ENCODE results near the gene HEPHL1. TPM values are rescaled to one million over a fixed set of nuclear protein-coding genes. Genes with fewer than 3 reads are reported as not detected.

Gene HEPHL1
- polyA plus RNA-seq, 3 donors = not detected

GRCh38 chr11:94106716-94107115 is 85.6 kb downstream of the HEPHL1 start:
- Mint-ChIP-seq H3K4me3 (no peak overlapping the region), H3K27me3 (ENCODE audit: low read depth in 3 of 3) (peaks cover 0 to 6% (median 0%) of the 10 kb centered on the region in 3 donors), H3K9me3 (peaks cover 0 to 11% (median 4%) of the 10 kb centered on the region in 7 donors), H3K27ac (no peak overlapping the region), H3K4me1 (no peaks in the 10 kb centered on the region), H3K36me3 (no peaks in the 10 kb centered on the region)
- H4K20me1 ChIP-seq (ENCODE audit: insufficient read depth, low read length) = no peaks in the 10 kb centered on the region
- H3K27me3 ChIP-seq (ENCODE audit: control insufficient read depth in 2 of 2, insufficient read depth in 2 of 2, low read length in 2 of 2) = no peaks in the 10 kb centered on the region
- no peak overlapping the region for H3K9ac ChIP-seq (ENCODE audit: insufficient read depth, low read length, poor library complexity, severe bottlenecking)
- DNase-seq = no peak
- peaks cover 0 to 3% of the 10 kb centered on the region in 2 donors for H3K9me3 ChIP-seq (replicated peaks in 1 of 2; ENCODE audit: control insufficient read depth in 1 of 2, insufficient read depth in 1 of 2, low read length in 2 of 2)
- no peak overlapping the region for H3K4me2 ChIP-seq (replicated peaks; ENCODE audit: extremely low read depth, low read length, poor library complexity, severe bottlenecking)
- H3K27ac ChIP-seq (ENCODE audit: low read depth in 1 of 2, low read length in 2 of 2) = no peak overlapping the region
- no peaks in the 10 kb centered on the region for H3K79me2 ChIP-seq (ENCODE audit: insufficient read depth, low read length)
- H3K4me1 ChIP-seq (ENCODE audit: control insufficient read depth in 1 of 2, insufficient read depth in 2 of 2, low read length in 2 of 2) = no peaks in the 10 kb centered on the region
- no peak overlapping the region for H3K4me3 ChIP-seq (replicated peaks in 1 of 3; ENCODE audit: low read depth in 2 of 3, low read length in 3 of 3)
- intact Hi-C loops (cut with micrococcal nuclease) = no loop called here
- H2AFZ ChIP-seq (ENCODE audit: insufficient read depth, low read depth, low read length, poor library complexity, severe bottlenecking) = no peak overlapping the region
- no peaks in the 10 kb centered on the region for H3K36me3 ChIP-seq (replicated peaks in 1 of 2; ENCODE audit: control insufficient read depth in 1 of 2, insufficient read depth in 2 of 2, low read length in 2 of 2)
- 100% methylated on average over 1 of the region's 4 CpGs for WGBS (ENCODE audit: insufficient coverage)
- TF ChIP-seq, protein P1, sequence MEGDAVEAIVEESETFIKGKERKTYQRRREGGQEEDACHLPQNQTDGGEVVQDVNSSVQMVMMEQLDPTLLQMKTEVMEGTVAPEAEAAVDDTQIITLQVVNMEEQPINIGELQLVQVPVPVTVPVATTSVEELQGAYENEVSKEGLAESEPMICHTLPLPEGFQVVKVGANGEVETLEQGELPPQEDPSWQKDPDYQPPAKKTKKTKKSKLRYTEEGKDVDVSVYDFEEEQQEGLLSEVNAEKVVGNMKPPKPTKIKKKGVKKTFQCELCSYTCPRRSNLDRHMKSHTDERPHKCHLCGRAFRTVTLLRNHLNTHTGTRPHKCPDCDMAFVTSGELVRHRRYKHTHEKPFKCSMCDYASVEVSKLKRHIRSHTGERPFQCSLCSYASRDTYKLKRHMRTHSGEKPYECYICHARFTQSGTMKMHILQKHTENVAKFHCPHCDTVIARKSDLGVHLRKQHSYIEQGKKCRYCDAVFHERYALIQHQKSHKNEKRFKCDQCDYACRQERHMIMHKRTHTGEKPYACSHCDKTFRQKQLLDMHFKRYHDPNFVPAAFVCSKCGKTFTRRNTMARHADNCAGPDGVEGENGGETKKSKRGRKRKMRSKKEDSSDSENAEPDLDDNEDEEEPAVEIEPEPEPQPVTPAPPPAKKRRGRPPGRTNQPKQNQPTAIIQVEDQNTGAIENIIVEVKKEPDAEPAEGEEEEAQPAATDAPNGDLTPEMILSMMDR (IDR thresholded peaks at IDR 0.05) = no peak

DNA sequence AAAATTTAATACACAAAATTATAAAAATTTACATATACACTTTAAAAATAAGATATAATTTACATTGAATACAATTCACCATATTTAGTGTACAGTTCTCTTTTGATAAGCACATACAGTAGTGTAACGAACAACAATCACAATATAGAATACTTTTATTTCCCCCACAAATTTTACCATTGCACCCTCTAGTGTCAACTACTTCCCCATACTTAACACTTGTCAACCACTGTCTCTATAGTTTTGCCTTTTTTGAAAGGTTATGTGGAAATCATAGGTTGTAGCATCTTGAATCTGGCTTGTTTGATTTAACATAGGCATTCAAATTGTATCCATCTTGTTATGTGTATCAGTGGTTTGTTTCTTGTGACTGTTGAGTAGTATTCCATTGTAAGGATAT is 86.2 kb downstream of the HEPHL1 start:
- Mint-ChIP-seq H3K27ac (no peak overlapping the region), H3K4me1 (no peaks in the 10 kb centered on the region), H3K27me3 (ENCODE audit: low read depth in 3 of 3) (peaks cover 0 to 6% (median 0%) of the 10 kb centered on the region in 3 donors), H3K9me3 (peaks cover 0 to 11% (median 5%) of the 10 kb centered on the region in 7 donors), H3K36me3 (no peaks in the 10 kb centered on the region), H3K4me3 (no peak overlapping the region)
- H3K27ac ChIP-seq (ENCODE audit: low read depth in 1 of 2, low read length in 2 of 2) = no peak overlapping the region
- no peak overlapping the region for H3K4me3 ChIP-seq (replicated peaks in 1 of 3; ENCODE audit: low read depth in 2 of 3, low read length in 3 of 3)
- no peaks in the 10 kb centered on the region for H4K20me1 ChIP-seq (ENCODE audit: insufficient read depth, low read length)
- H3K4me1 ChIP-seq (ENCODE audit: control insufficient read depth in 1 of 2, insufficient read depth in 2 of 2, low read length in 2 of 2) = no peaks in the 10 kb centered on the region
- peaks cover 0 to 3% of the 10 kb centered on the region in 2 donors for H3K9me3 ChIP-seq (replicated peaks in 1 of 2; ENCODE audit: control insufficient read depth in 1 of 2, insufficient read depth in 1 of 2, low read length in 2 of 2)
- TF ChIP-seq, protein P1 (IDR thresholded peaks at IDR 0.05) = no peak
- DNase-seq = no peak
- H2AFZ ChIP-seq (ENCODE audit: insufficient read depth, low read depth, low read length, poor library complexity, severe bottlenecking) = no peak overlapping the region
- no peaks in the 10 kb centered on the region for H3K36me3 ChIP-seq (replicated peaks in 1 of 2; ENCODE audit: control insufficient read depth in 1 of 2, insufficient read depth in 2 of 2, low read length in 2 of 2)
- no CpG with 5 or more reads among the region's 1 CpG for WGBS (ENCODE audit: insufficient coverage)
- H3K4me2 ChIP-seq (replicated peaks; ENCODE audit: extremely low read depth, low read length, poor library complexity, severe bottlenecking) = no peak overlapping the region
- no peaks in the 10 kb centered on the region for H3K79me2 ChIP-seq (ENCODE audit: insufficient read depth, low read length)
- no peaks in the 10 kb centered on the region for H3K27me3 ChIP-seq (ENCODE audit: control insufficient read depth in 2 of 2, insufficient read depth in 2 of 2, low read length in 2 of 2)
- intact Hi-C loops (cut with micrococcal nuclease) = no loop called here
- H3K9ac ChIP-seq (ENCODE audit: insufficient read depth, low read length, poor library complexity, severe bottlenecking) = no peak overlapping the region

All from CD14-positive monocyte (primary cell).